ENCODE measurements around the gene SPEN. TPM values are rescaled to one million over a fixed set of nuclear protein-coding genes. Genes with fewer than 3 reads are reported as not detected.

Gene SPEN
- total and polyA plus RNA-seq, 2 of the 13 experiments (the other 11 are each of a cell fraction or from before 2014, with no cell fraction given), result 4.8 to 14.0 TPM

- TF ChIP-seq ZNF407 (CRISPR knock-in tag; IDR thresholded peaks at IDR 0.05; ENCODE audit: not compliant biosample characterization), result no peak
Observed at GRCh38 chr1:15943992-15944307, 96.4 kb downstream of the SPEN start (continued).

DNA sequence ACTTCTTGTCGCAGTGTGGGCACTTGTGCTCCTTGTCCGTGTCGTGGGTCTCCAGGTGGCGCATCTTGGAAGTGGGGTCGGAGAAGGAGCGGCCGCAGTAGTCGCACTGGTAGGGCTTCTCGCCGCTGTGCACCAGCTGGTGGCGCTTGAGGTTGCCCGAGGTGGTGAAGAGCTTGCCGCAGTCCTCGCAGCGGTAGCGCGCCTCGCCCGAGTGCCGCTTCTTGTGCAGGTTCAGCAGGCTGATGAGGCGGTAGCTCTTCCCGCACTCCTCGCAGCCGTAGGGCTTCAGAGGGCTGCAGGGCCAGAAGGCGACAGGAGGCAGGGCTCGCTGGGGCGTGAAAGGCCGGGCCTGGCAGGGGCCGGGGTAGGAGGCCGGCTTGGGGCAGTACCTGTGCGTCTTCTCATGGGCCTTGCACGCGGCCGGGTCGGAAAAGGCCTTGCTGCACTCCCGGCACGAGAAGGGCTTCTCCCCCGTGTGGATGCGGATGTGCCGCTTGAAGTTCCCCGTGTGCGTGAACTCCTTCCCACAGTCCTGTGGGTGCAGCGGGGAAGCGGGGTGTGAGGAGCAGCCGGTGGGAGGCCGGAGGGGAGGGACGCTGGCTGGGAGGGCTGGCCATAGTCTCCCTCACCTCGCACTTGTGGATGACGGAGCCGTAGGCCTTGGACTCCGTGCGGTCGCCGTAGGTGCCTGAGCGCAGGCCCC is 97.0 kb downstream of the SPEN start:
- BruUV-seq (replicated peaks), result no TSS peak
- POLR2A ChIA-PET, result no interaction called here

More for the DNA sequence above, 97.0 kb downstream of the SPEN start:
- no peak overlapping the region for H3K4me3 ChIP-seq (replicated peaks in 1 of 3; ENCODE audit: insufficient read depth in 1 of 3, low read depth in 2 of 3, low read length in 3 of 3)
- 98% methylated on average over 35 of the region's 55 CpGs for WGBS (ENCODE audit: low lambda C conversion rate)
- no peak overlapping the region for H3K4me2 ChIP-seq (ENCODE audit: low read depth, low read length)
- peaks cover 3% of the 10 kb centered on the region; the same call in 1 of the 2 replicates for H4K20me1 ChIP-seq (ENCODE audit: insufficient read depth, low read length)
- DNase-seq (ENCODE audit: low spot score) (no peak), ATAC-seq (no peak), FAIRE-seq (no peak)
- no peaks in the 10 kb centered on the region for H3K9me3 ChIP-seq (ENCODE audit: low read length)
- CTCF ChIA-PET (ENCODE audit: low intra/inter-chr PET ratio, low total read pairs), result no interaction called here
- peaks cover 8% of the 10 kb centered on the region for H3K4me1 ChIP-seq (ENCODE audit: insufficient read depth, low read length)
- H2AFZ ChIP-seq (ENCODE audit: low read length), result no peak overlapping the region
- no peak overlapping the region for H3K9ac ChIP-seq (ENCODE audit: insufficient read depth, low read depth, low read length)
- no peak for TF ChIP-seq IRF2 (CRISPR knock-in tag; IDR thresholded peaks at IDR 0.05)
- no peak for TF ChIP-seq NFKBIZ (CRISPR knock-in tag; IDR thresholded peaks at IDR 0.05)
- TF ChIP-seq, protein P1, sequence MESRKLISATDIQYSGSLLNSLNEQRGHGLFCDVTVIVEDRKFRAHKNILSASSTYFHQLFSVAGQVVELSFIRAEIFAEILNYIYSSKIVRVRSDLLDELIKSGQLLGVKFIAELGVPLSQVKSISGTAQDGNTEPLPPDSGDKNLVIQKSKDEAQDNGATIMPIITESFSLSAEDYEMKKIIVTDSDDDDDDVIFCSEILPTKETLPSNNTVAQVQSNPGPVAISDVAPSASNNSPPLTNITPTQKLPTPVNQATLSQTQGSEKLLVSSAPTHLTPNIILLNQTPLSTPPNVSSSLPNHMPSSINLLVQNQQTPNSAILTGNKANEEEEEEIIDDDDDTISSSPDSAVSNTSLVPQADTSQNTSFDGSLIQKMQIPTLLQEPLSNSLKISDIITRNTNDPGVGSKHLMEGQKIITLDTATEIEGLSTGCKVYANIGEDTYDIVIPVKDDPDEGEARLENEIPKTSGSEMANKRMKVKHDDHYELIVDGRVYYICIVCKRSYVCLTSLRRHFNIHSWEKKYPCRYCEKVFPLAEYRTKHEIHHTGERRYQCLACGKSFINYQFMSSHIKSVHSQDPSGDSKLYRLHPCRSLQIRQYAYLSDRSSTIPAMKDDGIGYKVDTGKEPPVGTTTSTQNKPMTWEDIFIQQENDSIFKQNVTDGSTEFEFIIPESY (CRISPR knock-in tag; IDR thresholded peaks at IDR 0.05), result 0 out of 2 replicates have a peak, but pooled peaks have one; percentile 14
- TF ChIP-seq AGO2 (optimal IDR thresholded peaks at IDR 0.05; ENCODE audit: low read depth, low read length), result peak; percentile 65
- intact Hi-C loops (cut with micrococcal nuclease; ENCODE audit: unreplicated experiment), result no loop called here
- peaks cover 31 to 75% of the 10 kb centered on the region in 2 experiments; a peak in 4 of 5 replicates for H3K36me3 ChIP-seq (replicated peaks in 1 of 2; ENCODE audit: control insufficient read depth in 1 of 2, insufficient read depth in 2 of 2, low read length in 2 of 2)
- in situ Hi-C loops (cut with HindIII; ENCODE audit: extremely low pct_ligation_motif_present, low pct_unique_long_range_greater_than_20kb), result no loop called here
- H3K27me3 ChIP-seq (ENCODE audit: control insufficient read depth in 1 of 2, insufficient read depth in 2 of 2, low read length in 2 of 2), result no peaks in the 10 kb centered on the region
- no peak overlapping the region for H3K27ac ChIP-seq (ENCODE audit: extremely low read length, insufficient read depth, low read length)
- H3K79me2 ChIP-seq (ENCODE audit: insufficient read depth, low read length), result no peaks in the 10 kb centered on the region
